HepG2 (cell line): ENCODE results near the gene DMKN. TPM values are rescaled to one million over a fixed set of nuclear protein-coding genes. Genes with fewer than 3 reads are reported as not detected.
A peak's percentile ranks its signal among the peaks of the same experiment; 100 is the strongest.

ENCODE experiments used
- ATAC-seq: fragments of 200-7000 bp; cut with Tn5 transposase; 3 replicates; pipeline ENCODE4 v1.9.1; 2020; ENCODE audit warnings: mild to moderate bottlenecking, moderate library complexity
- BruUV-seq: library from RNA; stranded (reverse); fragments of 400-500 nt; replicated peaks from 2 replicates; lab custom pipeline; 2021; lab: Mats Ljungman, UMichigan
- CTCF ChIA-PET: fragments of 300-600 bp; formaldehyde crosslinking; extraction: SDS; loops from one replicate; lab custom pipeline; 2021; ENCODE audit warnings: low total read pairs, inconsistent platforms, low intra/inter-chr PET ratio; lab: Yijun Ruan, JAX
- POLR2A ChIA-PET: fragments of 350-600 bp; sonication (Branson Sonifier 250); formaldehyde crosslinking; loops from one replicate; lab custom pipeline; 2020; ENCODE audit warnings: antibody characterized with exemption, inconsistent platforms; lab: Yijun Ruan, JAX
- DNase-seq: peaks from one replicate; pipeline ENCODE4 v3.0.0-alpha.2; 2015; ENCODE audit warnings: low spot score
- FAIRE-seq: peaks from 3 replicates; lab custom pipeline; 2011; peaks lifted over from hg19 to GRCh38; lab: Jason Lieb, UNC
- H2AFZ ChIP-seq: one replicate; pipeline ENCODE4 v1.6.1; 2011; ENCODE audit warnings: low read length, inconsistent platforms
- H3K27ac ChIP-seq: fragments of 300-600 bp; 3 replicates; pipeline ENCODE4 v1.8.0; 2011; ENCODE audit warnings: mixed run types, mild to moderate bottlenecking, mixed read lengths, low read length, inconsistent platforms; ENCODE audit not compliant: insufficient read depth; ENCODE audit errors: extremely low read length
- H3K27me3 ChIP-seq, 2 experiments: fragments of 200-600 bp in 1 of 2; 2 replicates in 1 of 2; 3 replicates in 1 of 2; pipeline versions ENCODE4 v1.6.0 to v1.8.0; 2011; ENCODE audit warnings: low read length in 2 of 2, mild to moderate bottlenecking in 2 of 2, moderate library complexity in 2 of 2, inconsistent platforms in 1 of 2; ENCODE audit not compliant: insufficient read depth in 2 of 2, control insufficient read depth in 1 of 2
- H3K36me3 ChIP-seq, 2 experiments: fragments of 200-600 bp in 1 of 2; replicated peaks in 1 of 2; 2 replicates in 1 of 2; 3 replicates in 1 of 2; pipeline versions ENCODE4 v1.5.1 to v1.8.0; 2011; ENCODE audit warnings: low read length in 2 of 2, inconsistent platforms in 1 of 2; ENCODE audit not compliant: insufficient read depth in 2 of 2, control insufficient read depth in 1 of 2
- H3K4me1 ChIP-seq: 2 replicates; pipeline ENCODE4 v1.5.1; 2012; ENCODE audit warnings: low read length, inconsistent platforms; ENCODE audit not compliant: insufficient read depth
- H3K4me2 ChIP-seq: 2 replicates; pipeline ENCODE4 v1.6.0; 2011; ENCODE audit warnings: low read depth, low read length, inconsistent platforms
- H3K4me3 ChIP-seq, 3 experiments: fragments of 200-600 bp in 1 of 3; sonication (generic), shearing (Covaris generic) in 1 of 3; replicated peaks in 1 of 3; 2 replicates each; pipeline ENCODE4 v1.5.1; 2011 to 2016; ENCODE audit warnings: low read length in 3 of 3, inconsistent platforms in 2 of 3, low read depth in 2 of 3, mild to moderate bottlenecking in 2 of 3, control low read depth in 1 of 3, mixed read lengths in 1 of 3; ENCODE audit not compliant: insufficient read depth in 1 of 3
- H3K79me2 ChIP-seq: one replicate; pipeline ENCODE4 v1.6.1; 2011; ENCODE audit warnings: low read length, inconsistent platforms; ENCODE audit not compliant: insufficient read depth
- H3K9ac ChIP-seq: 2 replicates; pipeline ENCODE4 v1.6.0; 2011; ENCODE audit warnings: mild to moderate bottlenecking, low read depth, low read length, inconsistent platforms; ENCODE audit not compliant: insufficient read depth
- H3K9me3 ChIP-seq: 2 replicates; pipeline ENCODE4 v1.5.1; 2012; ENCODE audit warnings: mild to moderate bottlenecking, low read length
- H4K20me1 ChIP-seq: 2 replicates; pipeline ENCODE4 v1.6.0; 2011; ENCODE audit warnings: inconsistent platforms, mild to moderate bottlenecking, low read length, moderate library complexity; ENCODE audit not compliant: insufficient read depth
- AKAP8 ChIP-seq: sonication (generic); formaldehyde crosslinking; IDR thresholded peaks from 2 replicates; pipeline ENCODE4 v1.5.1; 2020; ENCODE audit warnings: mild to moderate bottlenecking, missing genetic modification reagents
- CC2D1A ChIP-seq: sonication (generic); formaldehyde crosslinking; IDR thresholded peaks from 2 replicates; pipeline ENCODE4 v1.8.1; 2023; ENCODE audit warnings: mild to moderate bottlenecking, missing genetic modification reagents
- CREB1 ChIP-seq, 2 experiments: fragments of 450-650 bp in 1 of 2; IDR thresholded peaks; 2 replicates each; pipeline ENCODE4 v1.6.1; 2016 to 2017; ENCODE audit warnings: control low read depth in 1 of 2, mild to moderate bottlenecking in 1 of 2, missing compliant biosample characterization in 1 of 2, missing genetic modification characterization in 1 of 2
- GLMP ChIP-seq: sonication (generic); formaldehyde crosslinking; IDR thresholded peaks from 2 replicates; pipeline ENCODE4 v1.9.0; 2021; ENCODE audit warnings: missing genetic modification reagents, mild to moderate bottlenecking, borderline replicate concordance
- HMG20A ChIP-seq: IDR thresholded peaks from 2 replicates; pipeline ENCODE4 v1.6.1; 2016; ENCODE audit warnings: borderline replicate concordance
- KAT2B ChIP-seq: fragments of 150-350 bp; IDR thresholded peaks from 2 replicates; pipeline ENCODE4 v1.6.1; 2014; ENCODE audit warnings: low read depth, low read length, borderline replicate concordance
- KDM2A ChIP-seq: sonication (generic); formaldehyde crosslinking; IDR thresholded peaks from 2 replicates; pipeline ENCODE4 v1.4.0; 2020; ENCODE audit warnings: low read depth, missing genetic modification reagents, borderline replicate concordance
- KLF16 ChIP-seq, 2 experiments: sonication (generic) in 1 of 2; formaldehyde crosslinking in 1 of 2; IDR thresholded peaks; 2 replicates each; pipeline versions ENCODE4 v1.6.1 to v1.8.0; 2016 to 2023; ENCODE audit warnings: missing genetic modification reagents in 2 of 2, missing compliant biosample characterization in 1 of 2
- MTA1 ChIP-seq: sonication (generic); formaldehyde crosslinking; IDR thresholded peaks from 2 replicates; pipeline ENCODE4 v1.4.0; 2020; ENCODE audit warnings: missing genetic modification reagents, mild to moderate bottlenecking, borderline replicate concordance
- SSRP1 ChIP-seq: IDR thresholded peaks from 2 replicates; pipeline ENCODE4 v1.6.1; 2016; ENCODE audit warnings: control low read depth
- TFAP4 ChIP-seq: sonication (generic); IDR thresholded peaks from 2 replicates; pipeline ENCODE4 v1.6.1; 2016; ENCODE audit warnings: low read depth, borderline replicate concordance
- ZBTB21 ChIP-seq: sonication (generic); formaldehyde crosslinking; IDR thresholded peaks from 2 replicates; pipeline ENCODE4 v1.4.0; 2020; ENCODE audit warnings: missing genetic modification reagents
- ZFP36L1 ChIP-seq: sonication (generic); formaldehyde crosslinking; IDR thresholded peaks from 2 replicates; pipeline ENCODE4 v1.8.0; 2022; ENCODE audit warnings: mild to moderate bottlenecking, missing genetic modification reagents, moderate library complexity
- ZNF234 ChIP-seq: sonication (generic); formaldehyde crosslinking; conservative IDR thresholded peaks from 2 replicates; pipeline ENCODE4 v1.5.1; 2020; ENCODE audit warnings: mild to moderate bottlenecking, missing genetic modification reagents
- ZNF331 ChIP-seq: sonication (generic); formaldehyde crosslinking; IDR thresholded peaks from 2 replicates; pipeline ENCODE4 v1.4.0; 2020; ENCODE audit warnings: missing genetic modification reagents
- ZNF468 ChIP-seq: sonication (generic); formaldehyde crosslinking; IDR thresholded peaks from 2 replicates; pipeline ENCODE4 v1.8.0; 2022; ENCODE audit warnings: mild to moderate bottlenecking, moderate library complexity, missing genetic modification reagents
- ZNF512B ChIP-seq: sonication (generic); formaldehyde crosslinking; IDR thresholded peaks from 2 replicates; pipeline ENCODE4 v1.5.1; 2020; ENCODE audit warnings: missing genetic modification reagents, mild to moderate bottlenecking, borderline replicate concordance
- ZNF761 ChIP-seq: sonication (generic); formaldehyde crosslinking; conservative IDR thresholded peaks from 2 replicates; pipeline ENCODE4 v1.4.0; 2020; ENCODE audit warnings: mild to moderate bottlenecking, missing genetic modification reagents
- WGBS: methylation state at CpG from one replicate; pipeline ENCODE4 v1.1.6; 2017; ENCODE audit warnings: low lambda C conversion rate; 5-methylcytosine and 5-hydroxymethylcytosine counted together
- in situ Hi-C: cut with HindIII; loops from 2 replicates; pipeline ENCODE4 v1.10.0; 2017; ENCODE audit warnings: low pct_unique_long_range_greater_than_20kb; ENCODE audit not compliant: extremely low pct_ligation_motif_present
- intact Hi-C: fragments of 100-400 bp; cut with micrococcal nuclease; formaldehyde crosslinking; loops from one replicate; pipeline ENCODE4 v1.10.0; 2022; ENCODE audit not compliant: unreplicated experiment
- polyA plus RNA-seq, 8 experiments: library from polyadenylated mRNA; depleted of rRNA in 3 of 8; stranded (reverse) in 7 of 8; unstranded in 1 of 8; fragments of >200 nt; fragmentation: Illumina TruSeq in 4 of 8; extraction: Trizol in 4 of 8; gene quantifications; 2 replicates each; pipeline versions ENCODE4 v1.2.1 to v1.2.3, GENCODE V29; 2011 to 2016; ENCODE audit warnings: low read depth in 4 of 8, missing spikeins in 1 of 8, mixed read lengths in 1 of 8; ENCODE audit not compliant: insufficient read depth in 1 of 8
- total RNA-seq, 5 experiments: library from RNA; depleted of rRNA; stranded (reverse); fragments of >200 nt; fragmentation: Illumina TruSeq; extraction: Trizol; gene quantifications; 2 replicates each; pipeline ENCODE4 v1.2.3, GENCODE V29; 2016; ENCODE audit warnings: low read depth in 1 of 5

The DMKN gene
- total and polyA plus RNA-seq, 2 of the 13 experiments (the other 11 are each of a cell fraction or from before 2014, with no cell fraction given), result 50.8 to 57.1 TPM

DNA sequence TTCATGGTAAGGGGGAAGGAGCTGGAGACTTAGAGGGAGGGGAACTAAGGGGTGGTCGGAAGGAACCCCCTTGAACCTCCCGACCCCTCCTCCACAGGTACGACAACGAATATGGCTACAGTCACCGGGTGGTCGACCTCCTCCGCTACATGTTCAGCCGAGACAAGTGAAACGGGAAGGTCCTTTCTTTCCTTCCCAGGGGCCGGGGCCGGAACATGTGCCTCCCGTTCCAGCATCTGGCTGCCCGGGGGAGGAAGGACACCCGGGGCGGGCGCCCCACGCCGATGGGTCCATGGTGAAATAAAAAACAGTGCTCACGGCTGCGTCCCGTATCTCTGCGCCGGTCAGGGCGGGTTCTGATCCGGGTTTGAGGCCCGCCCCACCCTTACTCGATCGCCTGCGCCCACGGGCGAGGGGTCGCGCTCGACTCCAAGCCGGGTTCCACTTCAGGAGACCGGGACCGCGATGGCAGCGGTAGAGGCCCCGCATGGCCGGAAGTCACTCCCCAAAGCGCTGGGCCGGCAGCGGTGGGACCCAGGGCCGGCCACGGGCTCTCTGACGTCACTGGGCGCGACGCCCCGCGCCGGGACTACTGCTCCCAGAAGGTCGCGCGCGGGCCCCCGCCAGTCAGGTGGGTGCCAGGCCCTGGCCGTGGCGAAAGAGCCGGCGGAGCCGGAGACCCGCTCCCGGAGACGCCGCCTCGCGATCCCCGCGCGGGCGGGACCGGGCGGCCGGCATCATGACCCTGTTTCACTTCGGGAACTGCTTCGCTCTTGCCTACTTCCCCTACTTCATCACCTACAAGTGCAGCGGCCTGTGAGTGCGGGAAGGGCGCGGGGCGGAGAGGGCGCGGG, 31.8 kb upstream of the DMKN start, which contains the start of gene TMEM147:
Gene TMEM147 (plus strand): TSS at position 626 of the 854 bp plus-strand sequence. CDS start 114 bp downstream, at position 740.
- ATAC-seq (peak; percentile 91), FAIRE-seq (no peak), DNase-seq (peak; percentile 72)
- CTCF ChIA-PET, result no interaction called here
- Histone ChIP-seq H3K79me2 (peaks cover 25% of the 10 kb centered on the region), H3K9ac (peak within 1 kb of the TSS; percentile 88), H3K4me2 (peak within 1 kb of the TSS; percentile 97), H3K36me3 (peaks cover 0 to 3% of the 10 kb centered on the region in 2 experiments; a peak in 3 of 5 replicates), H3K27ac (peak within 1 kb of the TSS; percentile 66), H4K20me1 (no peaks in the 10 kb centered on the region), H3K9me3 (no peaks in the 10 kb centered on the region), H3K27me3 (no peaks in the 10 kb centered on the region; a peak in 1 of 5 replicates), H3K4me3 (peak within 1 kb of the TSS; percentile 89 to 96 (median 92)), H3K4me1 (peaks cover 47% of the 10 kb centered on the region), H2AFZ (no peak within 1 kb of the TSS)
- intact Hi-C loops (loop anchor here (1.0 kb wide), 1 partner anchor 35 kb away; no protein-coding TSS in a partner anchor), in situ Hi-C loops (loop anchor here (5.0 kb wide), 2 partner anchors 97 to 172 kb away; partner anchors contain the start of genes ETV2 and KMT2B)
- WGBS, result 1% methylated on average over 40 of the region's 85 CpGs
- POLR2A ChIA-PET, result no interaction called here
- TSS peak; percentile 75 for BruUV-seq
- TF ChIP-seq ZNF512B (CRISPR knock-in tag), result no peak
- no peak for TF ChIP-seq AKAP8 (CRISPR knock-in tag)
- TF ChIP-seq KDM2A, result peak; percentile 80
- peak; percentile 31; the same call in 1 of the 2 replicates for TF ChIP-seq CC2D1A (CRISPR knock-in tag)
- TF ChIP-seq ZNF761 (CRISPR knock-in tag), result no peak
- TF ChIP-seq ZBTB21, result peak; percentile 50; the same call in 1 of the 2 replicates
- TF ChIP-seq ZFP36L1, result no peak
- no peak; the same call in 1 of the 2 replicates for TF ChIP-seq ZNF468
- peak; percentile 19; the same call in 1 of the 2 replicates for TF ChIP-seq ZNF331 (CRISPR knock-in tag)
- no peak for TF ChIP-seq GLMP
- TF ChIP-seq ZNF234 (CRISPR knock-in tag), result no peak; the same call in 1 of the 2 replicates
- TF ChIP-seq SSRP1, result no peak
- TF ChIP-seq KLF16 (CRISPR knock-in tag; IDR thresholded peaks at IDR 0.05), result peak in 1 of 2 experiments; percentile 77; a peak in 1 of 4 replicates
- no peak; the same call in 1 of the 2 replicates for TF ChIP-seq MTA1 (CRISPR knock-in tag)
- no peak for TF ChIP-seq KAT2B
- peak; percentile 99 for TF ChIP-seq CREB1 (IDR thresholded peaks at IDR 0.05)
- peak; percentile 96 for TF ChIP-seq CREB1 (CRISPR knock-in tag; IDR thresholded peaks at IDR 0.05)
- TF ChIP-seq TFAP4, result peak; percentile 79; the same call in 1 of the 2 replicates
- TF ChIP-seq HMG20A (CRISPR knock-in tag), result no peak
